Upper lobe of left lung (tissue), 6 donors: ENCODE results near the gene EEF1AKMT3. TPM values are rescaled to one million over a fixed set of nuclear protein-coding genes. Genes with fewer than 3 reads are reported as not detected.
A peak's percentile ranks its signal among the peaks of the same experiment; 100 is the strongest.

Source experiments
- ATAC-seq, 2 donors: fragments of 200-7000 bp; cut with Tn5 transposase; one replicate each; pipeline ENCODE4 v1.9.1; 2022; ENCODE audit warnings: mild to moderate bottlenecking in 2 of 2, moderate library complexity in 2 of 2; ENCODE audit not compliant: low FRiP score in 2 of 2
- DNase-seq, 2 donors: peaks; one replicate each; pipeline ENCODE4 v3.0.0-alpha.2; 2019 to 2020
- H3K27ac ChIP-seq, 4 donors: fragments of 200-600 bp; sonication (generic); one replicate each; pipeline ENCODE4 v1.5.1; 2016 to 2019
- H3K27me3 ChIP-seq, 4 donors: fragments of 200-600 bp; sonication (generic); one replicate each; pipeline ENCODE4 v1.5.1; 2017 to 2019
- H3K36me3 ChIP-seq, 4 donors: fragments of 200-600 bp; sonication (generic); one replicate each; pipeline ENCODE4 v1.5.1; 2016 to 2019
- H3K4me1 ChIP-seq, 4 donors: fragments of 200-600 bp; sonication (generic); one replicate each; pipeline ENCODE4 v1.5.1; 2018 to 2019
- H3K4me3 ChIP-seq, 4 donors: fragments of 200-600 bp; sonication (generic); one replicate each; pipeline ENCODE4 v1.5.1; 2017 to 2019; ENCODE audit warnings: mild to moderate bottlenecking in 2 of 4, moderate library complexity in 1 of 4
- H3K9me3 ChIP-seq, 4 donors: fragments of 200-600 bp; sonication (generic); one replicate each; pipeline ENCODE4 v1.5.1; 2018 to 2019
- EP300 ChIP-seq, 4 donors: sonication (generic); formaldehyde crosslinking; IDR thresholded peaks; one replicate each; pipeline ENCODE4 v1.5.1; 2017; ENCODE audit warnings: antibody characterized with exemption in 4 of 4, control low read depth in 2 of 4
- POLR2A ChIP-seq, 4 donors: fragments of 450-650 bp; IDR thresholded peaks; one replicate each; pipeline ENCODE4 v1.5.1; 2016 to 2017; ENCODE audit warnings: antibody characterized with exemption in 4 of 4, mild to moderate bottlenecking in 2 of 4
- POLR2AphosphoS5 ChIP-seq, 2 donors: sonication (generic); formaldehyde crosslinking; IDR thresholded peaks; one replicate each; pipeline ENCODE4 v1.5.1; 2017; ENCODE audit warnings: antibody characterized with exemption in 2 of 2
- WGBS, 2 donors: methylation state at CpG; one replicate each; pipeline ENCODE4 v1.1.5; 2017 to 2018; 5-methylcytosine and 5-hydroxymethylcytosine counted together
- total RNA-seq, 6 donors: library from RNA; depleted of rRNA in 4 of 6; stranded (reverse); fragments of >200 nt in 4 of 6; gene quantifications; one replicate each; pipeline versions ENCODE4 v1.1.0 to v1.2.1, GENCODE V29; 2016 to 2021
- TF ChIP-seq, protein P1 (sequence below), 6 experiments: fragments of 450-650 bp in 4 of 6; fragments of 200-600 bp in 2 of 6; sonication (generic) in 2 of 6; IDR thresholded peaks; one replicate each; pipeline ENCODE4 v1.5.1; 2016 to 2019; ENCODE audit warnings: antibody characterized with exemption in 6 of 6
- donor health status: DM: no; HTN: no; CAD: no; lungs with moderate emphysema.
- donor health status: DM: no; HTN: yes; CAD: no; lungs with severe emphysema.

Gene EEF1AKMT3
- total RNA-seq, 6 donors from 2014 or later: 4.2 to 18.3 (median 6.4) TPM

DNA sequence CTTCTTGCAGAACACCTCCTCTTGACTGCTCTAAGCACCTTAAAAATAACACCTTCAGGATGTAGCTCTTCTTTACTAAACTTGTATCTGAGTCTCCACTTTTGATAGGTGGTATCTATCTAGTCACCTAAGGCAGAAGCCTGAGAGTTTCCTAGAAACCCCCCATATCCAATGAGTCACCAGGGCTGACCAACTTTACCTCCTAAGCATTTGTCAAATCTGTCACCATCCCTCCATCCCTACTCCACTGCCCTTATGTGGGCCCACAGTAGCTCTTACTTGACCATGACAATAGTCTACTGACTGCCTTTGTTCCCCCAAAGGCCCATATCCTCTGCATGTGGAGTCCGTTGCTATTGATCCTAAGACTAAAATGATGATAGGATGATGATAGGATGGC is 30.2 kb downstream of the EEF1AKMT3 start:
- WGBS, 2 donors: 80 to 100% methylated on average over 1 of the region's 1 CpG
- peaks cover 6 to 87% (median 73%) of the 10 kb centered on the region in 4 donors for H3K36me3 ChIP-seq
- no peaks in the 10 kb centered on the region for H3K27me3 ChIP-seq
- H3K4me3 ChIP-seq: no peak overlapping the region
- peaks cover 0 to 13% (median 6%) of the 10 kb centered on the region in 4 donors for H3K4me1 ChIP-seq
- H3K27ac ChIP-seq: no peak overlapping the region
- TF ChIP-seq EP300 (IDR thresholded peaks at IDR 0.05): no peak
- TF ChIP-seq, protein P1, sequence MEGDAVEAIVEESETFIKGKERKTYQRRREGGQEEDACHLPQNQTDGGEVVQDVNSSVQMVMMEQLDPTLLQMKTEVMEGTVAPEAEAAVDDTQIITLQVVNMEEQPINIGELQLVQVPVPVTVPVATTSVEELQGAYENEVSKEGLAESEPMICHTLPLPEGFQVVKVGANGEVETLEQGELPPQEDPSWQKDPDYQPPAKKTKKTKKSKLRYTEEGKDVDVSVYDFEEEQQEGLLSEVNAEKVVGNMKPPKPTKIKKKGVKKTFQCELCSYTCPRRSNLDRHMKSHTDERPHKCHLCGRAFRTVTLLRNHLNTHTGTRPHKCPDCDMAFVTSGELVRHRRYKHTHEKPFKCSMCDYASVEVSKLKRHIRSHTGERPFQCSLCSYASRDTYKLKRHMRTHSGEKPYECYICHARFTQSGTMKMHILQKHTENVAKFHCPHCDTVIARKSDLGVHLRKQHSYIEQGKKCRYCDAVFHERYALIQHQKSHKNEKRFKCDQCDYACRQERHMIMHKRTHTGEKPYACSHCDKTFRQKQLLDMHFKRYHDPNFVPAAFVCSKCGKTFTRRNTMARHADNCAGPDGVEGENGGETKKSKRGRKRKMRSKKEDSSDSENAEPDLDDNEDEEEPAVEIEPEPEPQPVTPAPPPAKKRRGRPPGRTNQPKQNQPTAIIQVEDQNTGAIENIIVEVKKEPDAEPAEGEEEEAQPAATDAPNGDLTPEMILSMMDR (IDR thresholded peaks at IDR 0.05): no peak
- no peak for TF ChIP-seq POLR2A (IDR thresholded peaks at IDR 0.05)
- TF ChIP-seq POLR2AphosphoS5 (IDR thresholded peaks at IDR 0.05): no peak
- DNase-seq (no peak), ATAC-seq (no peak)
- H3K9me3 ChIP-seq: no peaks in the 10 kb centered on the region

DNA sequence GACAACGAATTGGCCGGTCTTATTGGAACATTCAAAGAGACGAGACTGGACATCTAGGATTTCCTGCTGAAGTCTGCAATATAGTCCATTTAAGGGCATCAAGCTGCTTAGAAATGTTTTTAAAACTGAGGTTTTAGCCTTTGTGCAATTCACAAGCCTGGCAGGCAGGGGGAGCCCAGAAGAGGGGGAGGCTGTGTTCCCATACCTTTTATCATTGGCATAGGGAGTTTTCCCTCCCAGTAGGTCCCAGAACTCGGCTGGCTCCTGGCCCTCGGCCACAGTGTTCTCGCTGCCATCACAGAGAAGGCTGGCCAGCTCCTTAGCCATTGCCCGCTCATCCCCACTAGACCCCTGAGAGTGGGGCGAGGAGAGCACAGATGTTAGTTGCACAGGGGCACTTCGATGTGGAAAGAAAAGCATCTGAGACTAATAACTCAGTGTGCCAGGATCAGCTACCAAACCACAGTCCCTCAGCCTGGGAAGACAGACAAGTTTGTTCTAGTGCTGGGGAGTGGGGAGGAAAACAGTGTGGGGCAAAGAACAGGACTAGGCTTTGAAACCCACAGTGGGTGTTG is 31.0 kb downstream of the EEF1AKMT3 start:
- peak overlapping the region in 3 of 4 donors; percentile 34 to 66 (median 66) for H3K27ac ChIP-seq
- H3K36me3 ChIP-seq: peaks cover 6 to 88% (median 74%) of the 10 kb centered on the region in 4 donors
- TF ChIP-seq, protein P1 (IDR thresholded peaks at IDR 0.05): peak; percentile 50 to 77 (median 70)
- TF ChIP-seq POLR2AphosphoS5 (IDR thresholded peaks at IDR 0.05): no peak
- 58 to 60% methylated on average over 9 of the region's 9 CpGs for WGBS, 2 donors
- ATAC-seq (peak in 1 of 2 donors; percentile 71), DNase-seq (no peak)
- peaks cover 0 to 11% (median 4%) of the 10 kb centered on the region in 4 donors for H3K4me1 ChIP-seq
- no peak overlapping the region for H3K4me3 ChIP-seq
- H3K9me3 ChIP-seq: no peaks in the 10 kb centered on the region
- H3K27me3 ChIP-seq: no peaks in the 10 kb centered on the region

DNA sequence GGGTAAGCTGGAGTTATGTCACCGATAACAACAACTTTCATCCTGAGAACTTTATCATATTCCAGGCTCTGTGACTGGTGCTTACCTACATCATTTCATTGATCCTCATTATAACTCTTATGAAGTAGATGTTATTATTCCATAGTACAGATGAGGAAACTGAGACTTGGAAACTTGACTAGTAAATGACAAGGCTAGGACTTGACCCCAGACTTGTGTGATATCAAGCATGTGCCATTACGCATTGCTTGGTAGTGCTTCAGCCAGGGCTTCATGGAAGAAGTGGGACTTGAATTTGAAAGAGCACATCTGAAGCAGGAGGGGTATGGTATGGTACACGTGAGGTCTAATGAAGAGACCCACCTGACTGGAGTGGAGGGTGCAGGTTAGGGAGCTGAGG is 34.3 kb downstream of the EEF1AKMT3 start:
- TF ChIP-seq EP300 (IDR thresholded peaks at IDR 0.05): no peak
- TF ChIP-seq POLR2A (IDR thresholded peaks at IDR 0.05): no peak
- TF ChIP-seq, protein P1 (IDR thresholded peaks at IDR 0.05): no peak
- TF ChIP-seq POLR2AphosphoS5 (IDR thresholded peaks at IDR 0.05): no peak
- Histone ChIP-seq H3K36me3 (peaks cover 13 to 89% (median 73%) of the 10 kb centered on the region in 4 donors), H3K27me3 (no peaks in the 10 kb centered on the region), H3K4me1 (peaks cover 0 to 5% (median 4%) of the 10 kb centered on the region in 4 donors), H3K27ac (no peak overlapping the region), H3K4me3 (no peak overlapping the region), H3K9me3 (no peaks in the 10 kb centered on the region)
- no peak for DNase-seq
- WGBS, 2 donors: 92 to 100% methylated on average over 3 of the region's 3 CpGs
- ATAC-seq: no peak

DNA sequence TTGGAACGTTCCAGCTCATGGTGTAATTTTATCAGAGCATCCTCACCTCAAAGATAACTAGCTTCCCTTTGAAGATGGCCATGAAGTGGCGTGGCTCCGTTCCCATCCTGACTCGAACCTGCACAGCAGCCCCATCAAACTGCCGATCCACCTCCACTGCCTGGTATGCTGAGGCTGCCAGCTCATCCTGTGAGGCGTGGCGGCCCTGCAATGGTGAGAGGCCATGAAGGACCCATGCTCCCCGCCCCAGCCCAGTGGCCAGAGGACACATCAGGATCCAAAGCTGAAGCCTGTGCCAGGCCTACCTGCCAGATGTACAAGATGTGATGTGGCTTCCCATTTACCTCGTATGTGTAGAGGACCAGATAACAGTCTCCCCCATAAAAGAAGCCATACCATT is 34.9 kb downstream of the EEF1AKMT3 start:
- TF ChIP-seq POLR2A (IDR thresholded peaks at IDR 0.05) (no peak), EP300 (IDR thresholded peaks at IDR 0.05) (no peak), POLR2AphosphoS5 (IDR thresholded peaks at IDR 0.05) (no peak)
- TF ChIP-seq, protein P1 (IDR thresholded peaks at IDR 0.05): no peak
- H3K36me3 ChIP-seq: peaks cover 13 to 83% (median 73%) of the 10 kb centered on the region in 4 donors

DNA sequence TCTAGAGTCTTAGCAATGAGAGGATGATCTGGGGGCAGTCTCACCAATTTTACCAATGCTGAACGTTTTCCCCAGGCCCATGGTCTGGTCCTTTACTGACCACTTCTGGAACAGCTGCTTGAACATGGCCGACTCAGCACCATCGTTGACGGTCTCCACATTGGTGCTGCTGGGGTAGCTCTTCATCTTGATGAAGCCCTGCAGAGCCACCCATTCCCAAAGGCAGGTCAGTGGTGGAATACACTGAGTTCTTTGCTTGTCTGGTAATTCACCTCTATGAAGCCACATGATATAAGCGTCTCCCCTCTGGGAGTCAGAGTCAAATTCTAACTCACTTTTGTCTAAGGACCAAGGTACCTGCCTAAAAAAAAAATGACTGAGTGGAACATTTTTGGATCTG is 35.9 kb downstream of the EEF1AKMT3 start:
- no peak for ATAC-seq
- H3K27me3 ChIP-seq: no peaks in the 10 kb centered on the region
- H3K4me3 ChIP-seq: no peak overlapping the region
- peaks cover 3 to 6% (median 4%) of the 10 kb centered on the region in 4 donors for H3K4me1 ChIP-seq
- no peaks in the 10 kb centered on the region for H3K9me3 ChIP-seq
- WGBS, 2 donors: 89 to 93% methylated on average over 4 to 5 of the region's 5 CpGs
- peaks cover 13 to 82% (median 68%) of the 10 kb centered on the region in 4 donors for H3K36me3 ChIP-seq
- DNase-seq: no peak
- no peak for TF ChIP-seq POLR2A (IDR thresholded peaks at IDR 0.05)
- TF ChIP-seq, protein P1 (IDR thresholded peaks at IDR 0.05): no peak
- no peak for TF ChIP-seq EP300 (IDR thresholded peaks at IDR 0.05)
- TF ChIP-seq POLR2AphosphoS5 (IDR thresholded peaks at IDR 0.05): no peak
- no peak overlapping the region for H3K27ac ChIP-seq

More for the DNA sequence above, 34.9 kb downstream of the EEF1AKMT3 start:
- H3K4me3 ChIP-seq: no peak overlapping the region
- no peaks in the 10 kb centered on the region for H3K27me3 ChIP-seq
- 87 to 93% methylated on average over 5 to 9 of the region's 9 CpGs for WGBS, 2 donors
- no peaks in the 10 kb centered on the region for H3K9me3 ChIP-seq
- no peak overlapping the region for H3K27ac ChIP-seq
- no peak for ATAC-seq
- H3K4me1 ChIP-seq: peaks cover 0 to 5% (median 4%) of the 10 kb centered on the region in 4 donors
- DNase-seq: peak in 1 of 2 donors; percentile 48
